OCI-LY3 (cell line): ENCODE measurements around the gene ALKBH1.

Source experiments
- EZH2phosphoT487 ChIP-seq: fragments of 200-600 bp; shearing (Covaris generic); IDR thresholded peaks from 2 replicates; pipeline ENCODE4 v1.6.1; 2018; ENCODE audit warnings: antibody characterized with exemption, mixed run types, low read depth
- TF ChIP-seq, protein P1 (sequence below): fragments of 200-600, 300-600 bp; sonication (generic); IDR thresholded peaks from 2 replicates; pipeline ENCODE4 v1.5.1; 2014; ENCODE audit warnings: antibody characterized with exemption, low read length, low read depth

DNA sequence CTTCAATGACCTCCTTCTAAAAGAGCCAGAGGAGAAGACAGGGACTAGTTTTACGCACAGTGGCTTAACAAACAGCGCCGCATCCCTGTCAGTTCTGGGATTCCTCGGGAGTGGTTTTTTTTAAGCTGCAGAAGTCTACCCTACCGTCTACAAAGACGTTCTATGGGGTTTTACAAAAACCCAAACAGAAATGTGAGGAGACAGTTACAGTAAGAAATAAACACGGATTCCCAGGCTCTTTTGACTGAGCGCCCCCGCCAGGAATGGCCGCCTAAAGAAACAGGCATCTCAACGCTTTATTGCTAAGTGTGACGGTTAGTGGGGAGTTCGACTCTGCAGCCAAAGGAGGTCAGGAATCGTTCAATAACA is 484 bp downstream of the ALKBH1 start:
- TF ChIP-seq, protein P1, sequence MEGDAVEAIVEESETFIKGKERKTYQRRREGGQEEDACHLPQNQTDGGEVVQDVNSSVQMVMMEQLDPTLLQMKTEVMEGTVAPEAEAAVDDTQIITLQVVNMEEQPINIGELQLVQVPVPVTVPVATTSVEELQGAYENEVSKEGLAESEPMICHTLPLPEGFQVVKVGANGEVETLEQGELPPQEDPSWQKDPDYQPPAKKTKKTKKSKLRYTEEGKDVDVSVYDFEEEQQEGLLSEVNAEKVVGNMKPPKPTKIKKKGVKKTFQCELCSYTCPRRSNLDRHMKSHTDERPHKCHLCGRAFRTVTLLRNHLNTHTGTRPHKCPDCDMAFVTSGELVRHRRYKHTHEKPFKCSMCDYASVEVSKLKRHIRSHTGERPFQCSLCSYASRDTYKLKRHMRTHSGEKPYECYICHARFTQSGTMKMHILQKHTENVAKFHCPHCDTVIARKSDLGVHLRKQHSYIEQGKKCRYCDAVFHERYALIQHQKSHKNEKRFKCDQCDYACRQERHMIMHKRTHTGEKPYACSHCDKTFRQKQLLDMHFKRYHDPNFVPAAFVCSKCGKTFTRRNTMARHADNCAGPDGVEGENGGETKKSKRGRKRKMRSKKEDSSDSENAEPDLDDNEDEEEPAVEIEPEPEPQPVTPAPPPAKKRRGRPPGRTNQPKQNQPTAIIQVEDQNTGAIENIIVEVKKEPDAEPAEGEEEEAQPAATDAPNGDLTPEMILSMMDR = peak; percentile 42
- no peak for TF ChIP-seq EZH2phosphoT487
